Panc1 (cell line): Measurements from ENCODE around the gene FPR1. TPM values are rescaled to one million over a fixed set of nuclear protein-coding genes. Genes with fewer than 3 reads are reported as not detected.

Experiments used
- ATAC-seq: fragments of 200-7000 bp; cut with Tn5 transposase; 2 replicates; pipeline ENCODE4 v1.9.1; 2020; ENCODE audit warnings: mild to moderate bottlenecking, moderate library complexity
- BruUV-seq: library from RNA; stranded (reverse); fragments of 400-500 nt; replicated peaks from 2 replicates; lab custom pipeline; 2021; lab: Mats Ljungman, UMichigan
- CTCF ChIA-PET: fragments of 300-600 bp; sonication (Branson Sonifier 250); formaldehyde crosslinking; loops from one replicate; lab custom pipeline; 2022; ENCODE audit warnings: antibody characterized with exemption; lab: Charles Lee
- POLR2A ChIA-PET: fragments of 300-600 bp; sonication (Branson Sonifier 250); formaldehyde crosslinking; loops from one replicate; lab custom pipeline; 2022; ENCODE audit warnings: antibody characterized with exemption; lab: Charles Lee
- DNase-seq: peaks from one replicate; pipeline ENCODE4 v3.0.0-alpha.2; 2010; ENCODE audit warnings: low read depth, low spot score
- H3K27ac ChIP-seq: 2 replicates; pipeline ENCODE4 v1.5.1; 2011; ENCODE audit warnings: mild to moderate bottlenecking, low read length, inconsistent platforms
- H3K27me3 ChIP-seq: fragments of 200-500 bp; sonication (Bioruptor generic); 2 replicates; pipeline ENCODE4 v1.6.0; 2014; ENCODE audit warnings: low read length, inconsistent platforms; ENCODE audit not compliant: control insufficient read depth, insufficient read depth
- H3K36me3 ChIP-seq: fragments of 200-500 bp; sonication (Bioruptor generic); 2 replicates; pipeline ENCODE4 v1.5.1; 2014; ENCODE audit warnings: inconsistent platforms, mild to moderate bottlenecking, low read length, moderate library complexity; ENCODE audit not compliant: control insufficient read depth, insufficient read depth
- H3K4me1 ChIP-seq: 2 replicates; pipeline ENCODE4 v1.5.1; 2011; ENCODE audit warnings: inconsistent platforms, mild to moderate bottlenecking, low read length, moderate library complexity; ENCODE audit not compliant: control insufficient read depth, insufficient read depth
- H3K4me3 ChIP-seq, 2 experiments: 2 replicates each; pipeline ENCODE4 v1.5.1; 2011 to 2012; ENCODE audit warnings: low read depth in 2 of 2, low read length in 2 of 2, mild to moderate bottlenecking in 2 of 2, inconsistent platforms in 1 of 2, moderate library complexity in 1 of 2
- H3K9me3 ChIP-seq: fragments of 200-500 bp; sonication (Bioruptor generic); 2 replicates; pipeline ENCODE4 v1.5.1; 2014; ENCODE audit warnings: low read depth, mild to moderate bottlenecking, inconsistent platforms, low read length, moderate library complexity; ENCODE audit not compliant: control insufficient read depth, insufficient read depth
- CTCF ChIP-seq: fragments of 450-650 bp; IDR thresholded peaks from 2 replicates; pipeline ENCODE4 v1.5.1; 2017; ENCODE audit warnings: mild to moderate bottlenecking
- POLR2AphosphoS5 ChIP-seq: IDR thresholded peaks from 2 replicates; pipeline ENCODE4 v1.6.1; 2012; ENCODE audit warnings: mild to moderate bottlenecking, low read depth, low read length, moderate library complexity
- REST ChIP-seq, 2 experiments: IDR thresholded peaks; 2 replicates each; pipeline ENCODE4 v1.6.1; 2011 to 2012; ENCODE audit warnings: low read depth in 2 of 2, control low read depth in 1 of 2, low read length in 1 of 2, mild to moderate bottlenecking in 1 of 2, moderate library complexity in 1 of 2; ENCODE audit not compliant: insufficient read depth in 1 of 2
- SIN3A ChIP-seq: IDR thresholded peaks from 2 replicates; pipeline ENCODE4 v1.6.1; 2012; ENCODE audit warnings: low read depth, mild to moderate bottlenecking, low read length, moderate library complexity, borderline replicate concordance; ENCODE audit not compliant: insufficient read depth
- TCF7L2 ChIP-seq: IDR thresholded peaks from 2 replicates; pipeline ENCODE4 v1.6.1; 2011; ENCODE audit warnings: mild to moderate bottlenecking, low read depth, low read length, inconsistent platforms
- in situ Hi-C: cut with HindIII; loops from 2 replicates; pipeline ENCODE4 v1.10.0; 2016; ENCODE audit warnings: low sequenced_read_pairs, low pct_unique_long_range_greater_than_20kb
- intact Hi-C: fragments of 100-400 bp; cut with micrococcal nuclease; formaldehyde crosslinking; loops from one replicate; pipeline ENCODE4 v1.10.0; 2022; ENCODE audit not compliant: unreplicated experiment
- total RNA-seq: library from RNA; stranded (reverse); gene quantifications from one replicate; pipeline ENCODE4 v1.2.1, GENCODE V29; 2021; ENCODE audit not compliant: unreplicated experiment

Gene FPR1
- total RNA-seq, 1 experiment from 2014 or later, result not detected

- TF ChIP-seq POLR2AphosphoS5 (no peak), REST (IDR thresholded peaks at IDR 0.05; ENCODE audit: insufficient read depth in 1 of 2, low read depth in 2 of 2, low read length in 1 of 2) (no peak), CTCF (no peak), SIN3A (no peak), TCF7L2 (no peak)
- in situ Hi-C loops, result no loop called here
- Histone ChIP-seq H3K36me3 (peaks cover 1% of the 10 kb centered on the region; the same call in 1 of the 2 replicates), H3K27ac (no peak overlapping the region), H3K27me3 (no peaks in the 10 kb centered on the region; the same call in 1 of the 2 replicates), H3K4me1 (peaks cover 2% of the 10 kb centered on the region; the same call in 1 of the 2 replicates), H3K9me3 (no peaks in the 10 kb centered on the region), H3K4me3 (no peak overlapping the region)
- ATAC-seq (no peak), DNase-seq (no peak)
- ChIA-PET CTCF (no interaction called here), POLR2A (no interaction called here)
- intact Hi-C loops, result no loop called here
- BruUV-seq, result no TSS peak
Observed at GRCh38 chr19:51709575-51709974, 42.1 kb downstream of the FPR1 start.

GRCh38 chr19:51708811-51709210 is 42.9 kb downstream of the FPR1 start:
- ATAC-seq (no peak), DNase-seq (no peak)
- Histone ChIP-seq H3K36me3 (peaks cover 2% of the 10 kb centered on the region; the same call in 1 of the 2 replicates), H3K4me1 (peaks cover 2% of the 10 kb centered on the region; the same call in 1 of the 2 replicates), H3K4me3 (no peak overlapping the region), H3K9me3 (no peaks in the 10 kb centered on the region), H3K27ac (no peak overlapping the region), H3K27me3 (no peaks in the 10 kb centered on the region)
- intact Hi-C loops, result no loop called here
- BruUV-seq, result no TSS peak
- TF ChIP-seq REST (IDR thresholded peaks at IDR 0.05; ENCODE audit: insufficient read depth in 1 of 2, low read depth in 2 of 2, low read length in 1 of 2), result no peak
- no peak for TF ChIP-seq CTCF
- TF ChIP-seq POLR2AphosphoS5, result no peak
- no peak for TF ChIP-seq TCF7L2
- TF ChIP-seq SIN3A, result no peak
- CTCF ChIA-PET, result no interaction called here
- POLR2A ChIA-PET, result no interaction called here
- in situ Hi-C loops, result no loop called here
